K562 (cell line): ENCODE measurements around the gene AACS. TPM values are rescaled to one million over a fixed set of nuclear protein-coding genes. Genes with fewer than 3 reads are reported as not detected.

Experiments used
- E2F6 ChIP-seq, 2 experiments: IDR thresholded peaks; 2 replicates each; pipeline ENCODE4 v1.6.1; 2011; ENCODE audit warnings: borderline replicate concordance in 1 of 2, control low read depth in 1 of 2, low read depth in 1 of 2, low read length in 1 of 2, mild to moderate bottlenecking in 1 of 2, mixed read lengths in 1 of 2, moderate library complexity in 1 of 2; ENCODE audit not compliant: insufficient read depth in 1 of 2, insufficient read length in 1 of 2, poor library complexity in 1 of 2, severe bottlenecking in 1 of 2; ENCODE audit errors: extremely low read depth in 1 of 2
- GABPA ChIP-seq: fragments of 200-800 bp; sonication (Bioruptor generic); conservative IDR thresholded peaks from 2 replicates; pipeline ENCODE4 v1.6.1; 2016; ENCODE audit warnings: low read depth, missing genetic modification characterization, missing compliant biosample characterization
- HNRNPLL ChIP-seq: fragments of 200-400 bp; formaldehyde crosslinking; IDR thresholded peaks from 2 replicates; pipeline ENCODE4 v1.6.1; 2017; ENCODE audit warnings: low read length, low read depth, mild to moderate bottlenecking; ENCODE audit not compliant: poor library complexity, severe bottlenecking
- HOXB6 ChIP-seq: fragments of 250-450 bp; sonication (Bioruptor Pico); IDR thresholded peaks from 2 replicates; pipeline ENCODE4 v1.5.1; 2022; ENCODE audit warnings: mild to moderate bottlenecking, borderline replicate concordance
- MED1 ChIP-seq: sonication (generic); formaldehyde crosslinking; IDR thresholded peaks from 2 replicates; pipeline ENCODE4 v1.8.1; 2023; ENCODE audit warnings: missing genetic modification reagents, borderline replicate concordance
- NR4A1 ChIP-seq, 2 experiments: fragments of 250-450 bp in 1 of 2; fragments of 450-650 bp in 1 of 2; sonication (Bioruptor Pico) in 1 of 2; IDR thresholded peaks; 2 replicates each; pipeline versions ENCODE4 v1.4.0 to v1.6.1; 2016 to 2020; ENCODE audit warnings: mild to moderate bottlenecking in 2 of 2, missing compliant biosample characterization in 1 of 2, missing genetic modification characterization in 1 of 2, moderate library complexity in 1 of 2
- POLR2AphosphoS2 ChIP-seq: IDR thresholded peaks from 2 replicates; pipeline ENCODE4 v1.6.1; 2012; ENCODE audit warnings: low read length, improper control_type of control experiment
- POLR2G ChIP-seq: fragments of 200-400 bp; formaldehyde crosslinking; IDR thresholded peaks from 2 replicates; pipeline ENCODE4 v1.6.1; 2017; ENCODE audit warnings: low read depth, mild to moderate bottlenecking, antibody characterized with exemption, low read length, moderate library complexity
- PURB ChIP-seq: sonication (generic); formaldehyde crosslinking; IDR thresholded peaks from 2 replicates; pipeline ENCODE4 v1.9.0; 2021; ENCODE audit warnings: low read depth, mild to moderate bottlenecking, missing genetic modification reagents
- SIN3B ChIP-seq: fragments of 450-650 bp; IDR thresholded peaks from 2 replicates; pipeline ENCODE4 v1.6.1; 2017; ENCODE audit warnings: low read depth, mild to moderate bottlenecking, moderate library complexity
- SREBF2 ChIP-seq: sonication (generic); formaldehyde crosslinking; IDR thresholded peaks from 2 replicates; pipeline ENCODE4 v1.4.0; 2020; ENCODE audit warnings: mild to moderate bottlenecking, missing genetic modification reagents
- SUPT5H ChIP-seq: fragments of 450-650 bp; IDR thresholded peaks from 2 replicates; pipeline ENCODE4 v1.6.1; 2016
- TFE3 ChIP-seq: fragments of 450-650 bp; formaldehyde crosslinking; IDR thresholded peaks from 2 replicates; pipeline ENCODE4 v1.4.0; 2020; ENCODE audit warnings: mild to moderate bottlenecking, mixed read lengths
- ZBTB1 ChIP-seq: sonication (generic); formaldehyde crosslinking; IDR thresholded peaks from 2 replicates; pipeline ENCODE4 v1.8.1; 2023; ENCODE audit warnings: missing genetic modification reagents, low read depth, mild to moderate bottlenecking, borderline replicate concordance
- ZBTB8A ChIP-seq: fragments of 450-650 bp; IDR thresholded peaks from 2 replicates; pipeline ENCODE4 v1.6.1; 2018; ENCODE audit warnings: mild to moderate bottlenecking, moderate library complexity; ENCODE audit not compliant: partially characterized antibody
- ZNF165 ChIP-seq: fragments of 250-450 bp; sonication (Bioruptor Pico); IDR thresholded peaks from 2 replicates; pipeline ENCODE4 v1.4.0; 2020; ENCODE audit warnings: borderline replicate concordance
- ZNF609 ChIP-seq: sonication (generic); formaldehyde crosslinking; IDR thresholded peaks from 2 replicates; pipeline ENCODE4 v1.8.1; 2023; ENCODE audit warnings: missing genetic modification reagents, mild to moderate bottlenecking, borderline replicate concordance
- ZNF766 ChIP-seq: fragments of 200-800 bp; sonication (Bioruptor generic); conservative IDR thresholded peaks from 2 replicates; pipeline ENCODE4 v1.6.1; 2016; ENCODE audit warnings: missing genetic modification characterization, missing compliant biosample characterization
- ZNF79 ChIP-seq: fragments of 250-450 bp; sonication (Bioruptor Pico); IDR thresholded peaks from 2 replicates; pipeline ENCODE4 v1.4.0; 2020; ENCODE audit warnings: low read depth, mild to moderate bottlenecking, moderate library complexity
- polyA plus RNA-seq, 8 experiments: library from polyadenylated mRNA; depleted of rRNA in 4 of 8; stranded (reverse) in 5 of 8; unstranded in 3 of 8; fragments of >200 nt; fragmentation: Nextera tagmentation in 2 of 8; fragmentation: Illumina TruSeq in 1 of 8; extraction: Ambion mirVana in 2 of 8; extraction: Trizol in 1 of 8; gene quantifications; 2 replicates each; pipeline versions ENCODE4 v1.2.1 to v1.2.3, GENCODE V29; 2011 to 2014; ENCODE audit warnings: inconsistent platforms in 1 of 8, missing spikeins in 1 of 8
- total RNA-seq, 7 experiments: library from RNA; depleted of rRNA in 6 of 7; stranded (reverse); fragments of >200 nt in 6 of 7; fragmentation: Illumina TruSeq in 2 of 7; extraction: Trizol in 2 of 7; gene quantifications; 2 replicates each; pipeline versions ENCODE4 v1.2.1 to v1.2.3, GENCODE V29; 2011 to 2021; ENCODE audit warnings: low replicate concordance in 1 of 7

AACS gene
- total and polyA plus RNA-seq, 9 of the 15 experiments (the other 6 are each of a cell fraction or from before 2014, with no cell fraction given), result 2.4 to 13.0 (median 6.0) TPM

GRCh38 chr12:125065021-125065918, at the start of gene AACS (continued):
- TF ChIP-seq ZNF609 (CRISPR knock-in tag) (no peak), SUPT5H (peak; percentile 41), POLR2AphosphoS2 (no peak), SIN3B (no peak), HOXB6 (CRISPR knock-in tag) (no peak), ZNF79 (CRISPR knock-in tag) (no peak), E2F6 (IDR thresholded peaks at IDR 0.05; ENCODE audit: borderline replicate concordance in 1 of 2, extremely low read depth in 1 of 2, insufficient read depth in 1 of 2, insufficient read length in 1 of 2, low read depth in 1 of 2, low read length in 1 of 2, poor library complexity in 1 of 2, severe bottlenecking in 1 of 2) (peak in 1 of 2 experiments; percentile 42), ZBTB1 (CRISPR knock-in tag) (no peak), NR4A1 (CRISPR knock-in tag; IDR thresholded peaks at IDR 0.05) (no peak), NR4A1 (tag; IDR thresholded peaks at IDR 0.05) (no peak), ZBTB8A (no peak), ZNF766 (CRISPR knock-in tag) (no peak), TFE3 (CRISPR knock-in tag) (no peak), ZNF165 (no peak), HNRNPLL (peak; percentile 85), PURB (CRISPR knock-in tag) (no peak), MED1 (no peak), SREBF2 (no peak), POLR2G (peak; percentile 90), GABPA (tag) (peak; percentile 41; the same call in 1 of the 2 replicates)
